ENCODE measurements around the gene CRIP2.

Gene CRIP2

GRCh38 chr14:105487986-105488777 lies 13.6 kb downstream of the CRIP2 start:
- no peak for DNase-seq (ENCODE audit: low read depth in 2 of 2)

GRCh38 chr14:105488781-105489541 lies 14.3 kb downstream of the CRIP2 start:
- DNase-seq (ENCODE audit: low read depth in 2 of 2) = no peak

GRCh38 chr14:105489542-105490266 lies 15.1 kb downstream of the CRIP2 start:
- DNase-seq (ENCODE audit: low read depth in 2 of 2) = peak; percentile 77 to 79

GRCh38 chr14:105490267-105490571 lies 15.6 kb downstream of the CRIP2 start:
- no peak for DNase-seq (ENCODE audit: low read depth in 2 of 2)

- peak; percentile 96 to 99 for DNase-seq (ENCODE audit: low read depth in 2 of 2)
These were observed 16.1 kb downstream of the CRIP2 start, which contains the start of gene TEDC1 for GRCh38 chr14:105490572-105491365. Gene TEDC1, plus strand, starts transcription at chr14:105491246. Its CDS starts 130 bp downstream, at chr14:105491376.

GRCh38 chr14:105491366-105491973 lies 16.8 kb downstream of the CRIP2 start:
- DNase-seq (ENCODE audit: low read depth in 2 of 2) = peak; percentile 82 to 98

- DNase-seq (ENCODE audit: low read depth in 2 of 2) = no peak
These were observed 17.7 kb downstream of the CRIP2 start for GRCh38 chr14:105492031-105492970.

GRCh38 chr14:105492971-105493871 lies 18.6 kb downstream of the CRIP2 start:
- DNase-seq (ENCODE audit: low read depth in 2 of 2) = no peak

- no peak for DNase-seq (ENCODE audit: low read depth in 2 of 2)
These were observed 19.4 kb downstream of the CRIP2 start for GRCh38 chr14:105493921-105494605.

- DNase-seq (ENCODE audit: low read depth in 2 of 2) = no peak
These were observed 19.9 kb downstream of the CRIP2 start for GRCh38 chr14:105494606-105494929.

GRCh38 chr14:105495101-105495989 lies 20.7 kb downstream of the CRIP2 start:
- DNase-seq (ENCODE audit: low read depth in 2 of 2) = no peak

- DNase-seq (ENCODE audit: low read depth in 2 of 2) = no peak
These were observed 21.6 kb downstream of the CRIP2 start for GRCh38 chr14:105495990-105496830.

GRCh38 chr14:105496831-105497591 lies 22.4 kb downstream of the CRIP2 start:
- no peak for DNase-seq (ENCODE audit: low read depth in 2 of 2)

- no peak for DNase-seq (ENCODE audit: low read depth in 2 of 2)
These were observed 23.2 kb downstream of the CRIP2 start for GRCh38 chr14:105497671-105498429.
